DMS114 treated with DMSO at 0.1 percent for 48 hours (cell line): ENCODE data around the gene STRADA.

ENCODE experiments used
- DNase-seq: peaks from one replicate; lab custom pipeline; 2025; ENCODE audit not compliant: unreplicated experiment; lab: John Stamatoyannopoulos, UW

The STRADA gene

GRCh38 chr17:63701868-63702720 is 39.5 kb downstream of the STRADA start:
- no peak for DNase-seq

- DNase-seq, result no peak
Observed at GRCh38 chr17:63701456-63701820, 40.2 kb downstream of the STRADA start.

DNA sequence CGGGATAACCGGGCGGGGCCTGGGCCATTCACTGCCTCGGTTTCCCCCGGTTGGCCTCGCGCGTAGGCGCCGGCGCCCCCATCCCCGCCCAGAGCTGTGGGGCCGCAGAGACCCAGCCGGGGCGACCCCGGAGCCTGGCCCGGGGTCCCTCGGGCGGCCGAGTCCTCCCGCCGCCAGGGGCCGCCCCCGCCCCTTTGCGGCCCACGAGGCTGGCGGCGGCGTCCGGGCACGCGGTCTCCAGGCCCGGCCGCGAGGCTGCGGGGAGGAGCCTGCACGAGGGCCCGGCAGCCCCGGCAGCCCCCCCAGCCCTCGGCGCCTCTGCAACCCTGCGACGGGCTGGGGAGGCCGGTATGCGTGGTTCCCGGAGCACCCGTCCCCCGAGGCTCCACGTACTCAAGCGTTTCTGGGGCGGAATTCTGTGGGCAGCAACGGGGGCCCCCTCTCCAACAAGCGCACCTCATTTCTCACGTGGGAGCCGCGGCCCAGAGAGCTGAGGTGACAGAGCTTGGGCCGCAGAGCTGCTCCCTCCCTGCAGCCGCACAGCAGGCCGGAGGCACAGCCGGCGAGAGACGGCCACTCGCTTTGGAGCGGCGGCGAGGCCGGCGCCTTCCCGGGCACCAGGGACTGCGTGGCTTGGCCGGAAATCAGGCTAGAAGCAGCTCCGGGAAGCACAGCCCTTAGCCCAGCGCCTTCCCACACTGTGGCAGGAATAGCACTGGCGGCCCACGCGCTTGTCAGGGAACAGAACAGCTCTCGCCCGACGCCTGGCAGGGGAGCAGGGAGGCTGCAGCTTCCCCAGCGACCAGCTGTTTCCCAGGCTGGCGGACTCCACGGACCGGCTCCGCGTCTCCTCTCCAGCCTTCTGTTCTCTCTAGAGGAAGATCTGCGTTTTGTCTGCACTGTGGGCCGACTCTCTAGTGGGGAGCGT is 40.8 kb downstream of the STRADA start:
- no peak for DNase-seq

DNA sequence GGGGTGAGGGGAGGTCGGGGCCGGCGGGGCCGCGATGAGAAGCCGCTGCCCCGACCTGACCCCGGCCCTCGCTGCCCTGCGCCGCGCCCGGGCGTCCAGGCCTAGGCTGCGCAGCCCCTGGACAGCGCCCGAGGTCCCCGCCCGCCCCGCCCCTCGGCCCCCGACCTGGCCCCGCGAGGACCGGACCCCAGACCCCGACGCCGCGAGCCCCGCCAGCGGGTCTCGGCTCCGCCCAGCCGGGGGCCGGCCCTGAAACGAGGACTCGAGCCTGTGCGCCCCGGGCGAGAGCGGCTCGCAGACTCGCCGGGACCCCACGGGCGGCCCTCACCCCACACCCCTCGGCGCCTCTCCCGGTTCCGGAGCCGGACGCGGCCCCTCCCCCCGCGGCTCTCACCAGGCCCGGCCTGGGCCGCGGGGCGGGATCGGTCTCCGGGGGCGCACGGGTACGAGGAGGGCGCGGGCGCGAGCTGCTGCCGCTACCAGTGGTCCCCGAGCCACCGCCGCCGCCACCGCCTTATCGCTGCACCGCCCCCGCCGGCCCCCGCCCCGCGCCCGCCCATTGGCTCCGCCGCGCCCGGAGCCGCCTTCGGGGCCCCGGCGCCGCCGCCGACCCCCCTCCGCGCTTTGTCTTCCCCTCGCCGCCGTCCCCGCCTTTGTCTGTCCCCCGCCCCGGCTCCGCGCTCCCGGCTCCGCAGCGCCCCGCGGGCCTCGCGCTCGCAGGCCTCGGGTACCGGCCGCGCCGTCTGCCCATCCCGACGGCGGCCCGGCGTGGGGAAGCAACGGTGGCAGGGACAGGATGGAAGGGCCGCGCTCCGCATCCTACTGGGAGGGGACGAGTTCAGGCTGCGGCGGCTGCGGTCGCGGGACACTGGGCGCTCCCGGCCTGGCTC is 41.7 kb downstream of the STRADA start, which contains the start of gene LIMD2:
Gene LIMD2, minus strand, starts transcription at position 488 of the 890 bp plus-strand sequence. CDS start 827 bp downstream, outside the sequence.
- DNase-seq, result no peak

DNA sequence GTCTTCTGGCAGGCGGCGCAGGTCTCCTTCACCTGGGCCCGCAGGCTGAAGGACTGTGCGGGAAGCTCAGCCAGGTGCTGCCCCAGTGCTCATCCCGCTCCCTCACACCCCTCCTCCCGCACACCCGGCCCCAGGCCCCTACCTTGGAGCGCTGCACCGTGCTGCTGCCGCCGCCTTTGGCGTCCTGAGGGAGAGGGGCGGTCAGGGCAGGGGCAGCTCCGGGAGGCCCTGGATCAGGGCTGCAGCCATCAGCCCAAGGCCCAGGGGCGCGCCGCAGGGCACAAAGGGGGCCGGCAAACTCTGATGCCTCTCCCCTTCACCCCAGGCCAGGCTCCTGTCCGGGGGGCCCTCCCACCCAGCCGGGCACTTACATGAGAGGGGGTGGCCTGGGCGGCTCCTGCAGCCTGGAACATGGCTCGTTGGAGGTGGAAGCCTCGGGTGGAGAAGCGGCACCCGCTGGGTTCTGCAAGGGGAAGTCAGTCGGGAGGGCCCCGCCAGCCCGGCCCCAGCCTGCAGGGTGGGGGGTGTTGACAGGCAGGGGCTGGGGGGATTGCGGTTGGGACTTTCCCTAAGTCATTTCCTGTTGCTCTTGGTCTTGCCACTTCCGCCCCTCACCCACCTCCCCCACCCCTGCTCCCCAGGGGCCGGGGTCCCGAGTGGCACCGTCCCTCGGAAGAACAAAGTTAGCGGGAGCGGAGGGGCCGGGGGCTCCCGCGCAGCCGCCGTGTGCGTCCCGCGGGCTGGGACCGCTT is 42.5 kb downstream of the STRADA start:
- DNase-seq, result no peak

GRCh38 chr17:63698381-63698885 is 43.2 kb downstream of the STRADA start:
- no peak for DNase-seq

DNA sequence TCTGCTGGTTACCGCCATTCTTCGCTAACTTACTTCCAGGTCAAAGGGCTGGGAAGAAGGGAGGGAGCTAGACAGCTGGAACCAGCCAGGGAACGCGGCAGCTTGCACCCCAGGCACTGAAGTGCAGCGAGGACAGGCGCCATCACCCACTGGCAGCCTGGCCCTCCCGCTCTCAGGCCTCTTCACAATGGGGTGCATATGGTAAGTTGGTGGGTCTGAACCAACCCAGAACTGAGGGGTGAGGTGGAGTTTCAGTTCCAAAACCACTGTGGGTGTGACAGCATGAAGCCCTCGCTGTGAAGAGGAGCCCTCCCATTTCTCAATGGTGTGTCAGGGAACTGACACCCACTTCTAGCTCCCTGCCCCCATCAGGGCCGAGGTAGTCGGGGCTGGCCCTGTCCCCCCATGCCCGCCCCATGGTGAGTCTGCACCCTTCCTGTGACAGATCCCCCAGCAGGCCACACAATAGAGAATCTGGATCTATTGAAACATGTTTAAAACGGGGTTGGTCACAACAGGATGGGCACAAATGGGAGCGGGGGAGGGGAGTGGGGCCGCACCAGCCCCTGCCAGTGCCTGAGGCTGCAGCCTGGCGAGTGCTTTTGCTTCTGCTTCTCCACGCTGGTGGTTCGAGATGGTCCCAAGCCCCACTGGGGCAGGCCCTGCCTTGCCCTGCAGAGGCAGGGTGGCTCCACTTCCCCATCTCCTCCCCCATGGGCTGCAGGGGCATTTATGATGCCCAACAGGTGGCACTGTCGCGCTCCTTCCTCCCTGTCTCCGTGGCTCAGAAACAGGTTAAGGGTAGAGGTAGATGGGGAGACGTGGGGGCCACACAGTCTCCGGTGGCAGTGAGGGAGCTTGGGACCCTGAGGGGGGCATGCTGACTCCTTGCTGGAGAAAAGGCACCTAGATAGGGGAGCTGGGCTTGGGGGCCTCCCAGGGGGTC is 44.0 kb downstream of the STRADA start:
- no peak for DNase-seq

- DNase-seq, result no peak
Observed at GRCh38 chr17:63696381-63696961, 45.1 kb downstream of the STRADA start.

DNA sequence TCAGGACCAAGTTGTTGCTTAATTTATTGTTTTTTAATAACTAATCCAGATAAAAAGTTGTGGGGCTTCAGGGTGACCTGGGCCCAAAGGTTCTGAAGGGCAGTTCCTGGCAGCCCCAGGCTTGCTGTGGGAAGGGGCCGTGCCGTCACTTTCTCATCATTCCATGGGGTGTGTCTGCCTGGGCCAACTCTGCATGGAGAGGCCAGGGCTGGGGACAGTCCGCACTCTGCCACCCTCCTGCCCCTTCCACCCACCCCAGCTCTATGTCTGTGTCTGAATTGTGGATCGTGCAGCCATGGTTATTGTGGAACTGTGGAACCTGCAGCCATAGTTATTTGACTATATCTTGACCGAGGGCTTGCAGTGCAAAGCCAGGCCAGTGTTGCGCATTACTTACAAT is 45.7 kb downstream of the STRADA start:
- no peak for DNase-seq

- DNase-seq, result no peak
Observed at GRCh38 chr17:63694950-63695773, 46.4 kb downstream of the STRADA start.

GRCh38 chr17:63694229-63694949 is 47.2 kb downstream of the STRADA start:
- DNase-seq, result no peak

DNA sequence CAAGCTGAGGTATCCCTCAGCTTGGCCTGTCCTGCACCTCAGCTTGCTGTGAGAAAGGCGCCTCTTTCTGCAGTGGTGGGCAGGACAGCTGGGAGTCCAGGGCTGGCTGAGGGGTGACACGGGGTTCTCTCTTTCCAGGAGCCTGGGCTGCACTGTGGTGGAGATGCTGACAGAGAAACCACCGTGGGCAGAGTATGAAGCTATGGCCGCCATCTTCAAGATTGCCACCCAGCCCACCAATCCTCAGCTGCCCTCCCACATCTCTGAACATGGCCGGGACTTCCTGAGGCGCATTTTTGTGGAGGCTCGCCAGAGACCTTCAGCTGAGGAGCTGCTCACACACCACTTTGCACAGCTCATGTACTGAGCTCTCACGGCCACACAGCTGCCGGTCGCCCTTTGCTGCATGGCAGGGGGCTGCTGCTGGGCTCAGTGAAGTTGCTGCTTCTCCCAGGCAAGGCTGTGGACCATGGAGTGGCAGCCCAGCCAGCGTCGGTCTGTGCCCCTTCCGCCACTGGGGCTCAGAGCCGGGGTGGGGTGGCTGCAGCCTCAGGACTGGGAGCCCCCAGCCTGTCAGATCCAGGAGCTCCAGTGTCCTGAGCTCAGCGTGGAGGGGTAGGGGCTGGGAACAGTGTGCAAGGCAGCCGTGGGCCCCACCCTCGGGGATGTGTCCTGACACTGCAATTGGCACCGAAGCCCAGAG is 48.0 kb downstream of the STRADA start:
- DNase-seq, result no peak

- DNase-seq, result no peak
Observed at GRCh38 chr17:63692195-63692816, 49.3 kb downstream of the STRADA start.

DNA sequence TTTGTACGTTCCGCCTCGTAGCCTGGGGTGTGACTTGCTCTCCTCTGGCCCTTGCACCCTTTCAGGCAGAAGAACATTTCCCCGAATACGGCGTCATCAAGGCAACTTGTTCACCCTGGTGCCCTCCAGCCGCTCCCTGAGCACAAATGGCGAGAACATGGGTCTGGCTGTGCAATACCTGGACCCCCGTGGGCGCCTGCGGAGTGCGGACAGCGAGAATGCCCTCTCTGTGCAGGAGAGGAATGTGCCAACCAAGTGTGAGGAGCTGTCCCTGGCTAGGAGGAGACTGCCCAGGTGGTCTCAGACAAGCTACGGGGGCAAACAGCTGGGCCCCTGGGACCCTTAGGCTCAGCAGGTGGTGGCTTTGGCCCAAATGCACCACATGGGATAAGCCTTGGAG is 52.1 kb downstream of the STRADA start:
- no peak for DNase-seq

- DNase-seq, result no peak
Observed at GRCh38 chr17:63688396-63689020, 53.1 kb downstream of the STRADA start.
